ENCODE measurements around the gene DNLZ.

- no peak for TF ChIP-seq CTCF (IDR thresholded peaks at IDR 0.05)
- no peak for TF ChIP-seq POLR2A (IDR thresholded peaks at IDR 0.05)
Measured at GRCh38 chr9:136372006-136372405, 8.5 kb upstream of the DNLZ start.

All from heart left ventricle (tissue), 13 donors.